GM12878 (cell line): ENCODE results near the gene DNAH11. TPM values are rescaled to one million over a fixed set of nuclear protein-coding genes. Genes with fewer than 3 reads are reported as not detected.

ENCODE experiments used
- CREB1 ChIP-seq: IDR thresholded peaks from 2 replicates; pipeline ENCODE4 v1.6.1; 2012; ENCODE audit warnings: low read depth, mild to moderate bottlenecking, inconsistent platforms
- DPF2 ChIP-seq: fragments of 450-650 bp; IDR thresholded peaks from 2 replicates; pipeline ENCODE4 v1.6.1; 2017; ENCODE audit warnings: mild to moderate bottlenecking
- E2F8 ChIP-seq: fragments of 450-650 bp; IDR thresholded peaks from 2 replicates; pipeline ENCODE4 v1.6.1; 2018; ENCODE audit warnings: mild to moderate bottlenecking, low read depth, moderate library complexity; ENCODE audit not compliant: partially characterized antibody
- ESRRA ChIP-seq: IDR thresholded peaks from 2 replicates; pipeline ENCODE4 v1.6.1; 2012; ENCODE audit warnings: mild to moderate bottlenecking, low read length, improper control_type of control experiment
- IRF3 ChIP-seq: fragments of 450-650 bp; IDR thresholded peaks from 2 replicates; pipeline ENCODE4 v1.6.1; 2014; ENCODE audit warnings: mild to moderate bottlenecking
- IRF4 ChIP-seq: IDR thresholded peaks from 2 replicates; pipeline ENCODE4 v1.6.1; 2011; ENCODE audit warnings: low read depth, low read length
- KAT2A ChIP-seq: conservative IDR thresholded peaks from 2 replicates; pipeline ENCODE4 v1.6.1; 2011; ENCODE audit warnings: low read depth, low read length; ENCODE audit not compliant: control insufficient read depth
- LARP7 ChIP-seq: fragments of 450-650 bp; IDR thresholded peaks from 2 replicates; pipeline ENCODE4 v1.6.1; 2017; ENCODE audit warnings: mild to moderate bottlenecking
- MYB ChIP-seq: fragments of 150-350 bp; IDR thresholded peaks from 2 replicates; pipeline ENCODE4 v1.6.1; 2014; ENCODE audit warnings: mild to moderate bottlenecking, low read depth, low read length, borderline replicate concordance
- NFIC ChIP-seq: IDR thresholded peaks from 2 replicates; pipeline ENCODE4 v1.6.1; 2012; ENCODE audit warnings: low read depth, mild to moderate bottlenecking, inconsistent platforms, low read length, moderate library complexity
- NR2F1 ChIP-seq: fragments of 450-650 bp; conservative IDR thresholded peaks from 2 replicates; pipeline ENCODE4 v1.6.1; 2017; ENCODE audit warnings: mild to moderate bottlenecking
- PAX5 ChIP-seq: IDR thresholded peaks from 2 replicates; pipeline ENCODE4 v1.6.1; 2011; ENCODE audit warnings: low read depth, low read length, borderline replicate concordance
- POLR2A ChIP-seq: IDR thresholded peaks from 2 replicates; pipeline ENCODE4 v1.6.1; 2011; ENCODE audit warnings: low read depth, mild to moderate bottlenecking, low read length
- SMAD5 ChIP-seq: IDR thresholded peaks from 2 replicates; pipeline ENCODE4 v1.6.1; 2016; ENCODE audit warnings: antibody characterized with exemption, low read depth
- TCF7 ChIP-seq: IDR thresholded peaks from 2 replicates; pipeline ENCODE4 v1.6.1; 2014; ENCODE audit warnings: antibody characterized with exemption, borderline replicate concordance
- USF1 ChIP-seq: IDR thresholded peaks from 2 replicates; pipeline ENCODE4 v1.6.1; 2011; ENCODE audit warnings: borderline replicate concordance, low read depth, mild to moderate bottlenecking, moderate library complexity, mixed read lengths, low read length; ENCODE audit not compliant: insufficient read depth; ENCODE audit errors: extremely low read length
- ZNF217 ChIP-seq: fragments of 450-650 bp; IDR thresholded peaks from 2 replicates; pipeline ENCODE4 v1.6.1; 2017; ENCODE audit warnings: antibody characterized with exemption, mild to moderate bottlenecking
- ZNF384 ChIP-seq: IDR thresholded peaks from 2 replicates; pipeline ENCODE4 v1.6.1; 2012; ENCODE audit warnings: low read depth, mild to moderate bottlenecking, low read length, improper control_type of control experiment, borderline replicate concordance
- polyA plus RNA-seq, 11 experiments: library from polyadenylated mRNA; depleted of rRNA in 4 of 11; unstranded in 6 of 11; stranded (reverse) in 5 of 11; fragments of >200 nt; fragmentation: Nextera tagmentation in 4 of 11; fragmentation: Illumina TruSeq in 1 of 11; extraction: Ambion mirVana in 4 of 11; extraction: Trizol in 1 of 11; gene quantifications; 1 replicate in 1 of 11; 2 replicates in 10 of 11; pipeline versions ENCODE4 v1.2.1 to v1.2.3, GENCODE V29; 2011 to 2016; ENCODE audit warnings: inconsistent platforms in 2 of 11, missing spikeins in 2 of 11, low read depth in 1 of 11
- total RNA-seq, 4 experiments: library from RNA; depleted of rRNA in 3 of 4; stranded (reverse); fragments of >200 nt in 3 of 4; fragmentation: Illumina TruSeq in 1 of 4; extraction: Trizol in 1 of 4; gene quantifications; 2 replicates each; pipeline versions ENCODE4 v1.2.1 to v1.2.3, GENCODE V29; 2013 to 2021
- TF ChIP-seq, protein P1 (sequence below): fragments of 450-650 bp; IDR thresholded peaks from 2 replicates; pipeline ENCODE4 v1.6.1; 2018; ENCODE audit warnings: borderline replicate concordance, mild to moderate bottlenecking; ENCODE audit not compliant: partially characterized antibody
- TF ChIP-seq, protein P2 (sequence below): IDR thresholded peaks from 2 replicates; pipeline ENCODE4 v1.6.1; 2011; ENCODE audit warnings: borderline replicate concordance, low read depth, mild to moderate bottlenecking, moderate library complexity, low read length; ENCODE audit not compliant: insufficient read depth, poor library complexity, severe bottlenecking
- TF ChIP-seq, protein P3 (sequence below): fragments of 450-650 bp; IDR thresholded peaks from 2 replicates; pipeline ENCODE4 v1.6.1; 2016; ENCODE audit warnings: mild to moderate bottlenecking

Gene DNAH11
- total and polyA plus RNA-seq, 10 of the 15 experiments (the other 5 are each of a cell fraction or from before 2014, with no cell fraction given), result 0.03 to 0.56 (median 0.10) TPM

DNA sequence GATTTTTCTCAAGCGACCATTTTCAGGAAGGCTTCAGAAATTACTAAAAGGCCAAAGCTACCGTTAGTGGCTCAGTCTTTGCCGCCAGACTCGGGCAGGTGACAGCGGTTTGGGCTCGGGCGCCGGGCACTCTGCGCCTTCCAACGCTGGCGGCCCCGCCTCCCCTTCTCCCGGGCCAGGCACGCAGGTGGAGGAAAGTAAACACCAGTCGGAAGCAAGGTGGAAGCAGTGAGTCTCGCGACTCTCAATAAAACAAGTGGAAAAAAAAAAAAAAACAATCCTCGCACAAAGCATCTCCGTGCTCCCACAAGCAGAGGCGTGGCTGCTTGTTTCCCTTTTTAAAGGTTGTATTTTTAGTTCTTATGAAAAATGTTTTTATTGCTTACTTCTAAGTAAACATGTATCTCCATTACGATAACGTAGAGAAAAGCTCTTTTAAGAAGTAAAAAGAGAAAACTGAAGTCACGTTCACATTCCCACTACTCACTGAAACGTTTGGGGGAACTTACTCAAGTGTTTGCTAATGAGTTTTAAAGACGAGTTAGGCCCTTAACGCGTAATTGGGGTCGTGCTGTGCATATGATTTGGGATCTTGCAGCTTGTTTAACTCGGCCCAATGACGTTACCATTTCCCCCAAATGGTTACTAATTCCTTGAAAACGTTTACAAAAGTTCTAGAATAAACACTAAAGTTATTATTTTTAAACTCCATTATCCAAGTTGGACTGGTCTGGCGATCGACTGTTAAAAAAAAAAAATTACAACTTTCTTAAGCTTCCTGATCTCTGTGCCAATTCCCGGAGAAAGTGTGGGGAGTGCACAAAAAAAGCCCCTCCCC, 402.0 kb downstream of the DNAH11 start (continued):
- TF ChIP-seq ESRRA (no peak), LARP7 (no peak), DPF2 (no peak), E2F8 (no peak), MYB (no peak), NFIC (no peak), CREB1 (0 out of 2 replicates have a peak, but pooled peaks have one; percentile 24), IRF3 (no peak), ZNF384 (peak; percentile 77), USF1 (no peak), POLR2A (peak; percentile 35; the same call in 1 of the 2 replicates), IRF4 (no peak), KAT2A (no peak), PAX5 (no peak), NR2F1 (no peak), SMAD5 (no peak), ZNF217 (no peak), TCF7 (no peak)
- TF ChIP-seq, protein P1, sequence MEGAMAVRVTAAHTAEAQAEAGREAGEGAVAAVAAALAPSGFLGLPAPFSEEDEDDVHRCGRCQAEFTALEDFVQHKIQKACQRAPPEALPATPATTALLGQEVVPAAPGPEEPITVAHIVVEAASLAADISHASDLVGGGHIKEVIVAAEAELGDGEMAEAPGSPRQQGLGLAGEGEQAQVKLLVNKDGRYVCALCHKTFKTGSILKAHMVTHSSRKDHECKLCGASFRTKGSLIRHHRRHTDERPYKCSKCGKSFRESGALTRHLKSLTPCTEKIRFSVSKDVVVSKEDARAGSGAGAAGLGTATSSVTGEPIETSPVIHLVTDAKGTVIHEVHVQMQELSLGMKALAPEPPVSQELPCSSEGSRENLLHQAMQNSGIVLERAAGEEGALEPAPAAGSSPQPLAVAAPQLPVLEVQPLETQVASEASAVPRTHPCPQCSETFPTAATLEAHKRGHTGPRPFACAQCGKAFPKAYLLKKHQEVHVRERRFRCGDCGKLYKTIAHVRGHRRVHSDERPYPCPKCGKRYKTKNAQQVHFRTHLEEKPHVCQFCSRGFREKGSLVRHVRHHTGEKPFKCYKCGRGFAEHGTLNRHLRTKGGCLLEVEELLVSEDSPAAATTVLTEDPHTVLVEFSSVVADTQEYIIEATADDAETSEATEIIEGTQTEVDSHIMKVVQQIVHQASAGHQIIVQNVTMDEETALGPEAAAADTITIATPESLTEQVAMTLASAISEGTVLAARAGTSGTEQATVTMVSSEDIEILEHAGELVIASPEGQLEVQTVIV, result no peak
- TF ChIP-seq, protein P2, sequence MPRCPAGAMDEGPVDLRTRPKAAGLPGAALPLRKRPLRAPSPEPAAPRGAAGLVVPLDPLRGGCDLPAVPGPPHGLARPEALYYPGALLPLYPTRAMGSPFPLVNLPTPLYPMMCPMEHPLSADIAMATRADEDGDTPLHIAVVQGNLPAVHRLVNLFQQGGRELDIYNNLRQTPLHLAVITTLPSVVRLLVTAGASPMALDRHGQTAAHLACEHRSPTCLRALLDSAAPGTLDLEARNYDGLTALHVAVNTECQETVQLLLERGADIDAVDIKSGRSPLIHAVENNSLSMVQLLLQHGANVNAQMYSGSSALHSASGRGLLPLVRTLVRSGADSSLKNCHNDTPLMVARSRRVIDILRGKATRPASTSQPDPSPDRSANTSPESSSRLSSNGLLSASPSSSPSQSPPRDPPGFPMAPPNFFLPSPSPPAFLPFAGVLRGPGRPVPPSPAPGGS, result no peak
- TF ChIP-seq, protein P3, sequence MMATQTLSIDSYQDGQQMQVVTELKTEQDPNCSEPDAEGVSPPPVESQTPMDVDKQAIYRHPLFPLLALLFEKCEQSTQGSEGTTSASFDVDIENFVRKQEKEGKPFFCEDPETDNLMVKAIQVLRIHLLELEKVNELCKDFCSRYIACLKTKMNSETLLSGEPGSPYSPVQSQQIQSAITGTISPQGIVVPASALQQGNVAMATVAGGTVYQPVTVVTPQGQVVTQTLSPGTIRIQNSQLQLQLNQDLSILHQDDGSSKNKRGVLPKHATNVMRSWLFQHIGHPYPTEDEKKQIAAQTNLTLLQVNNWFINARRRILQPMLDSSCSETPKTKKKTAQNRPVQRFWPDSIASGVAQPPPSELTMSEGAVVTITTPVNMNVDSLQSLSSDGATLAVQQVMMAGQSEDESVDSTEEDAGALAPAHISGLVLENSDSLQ, result no peak
